Kidney (tissue), 14 donors: ENCODE results near the gene DCAF12. TPM values are rescaled to one million over a fixed set of nuclear protein-coding genes. Genes with fewer than 3 reads are reported as not detected.

Source experiments
- DNase-seq, 5 donors: peaks; one replicate each; pipeline ENCODE4 v3.0.0-alpha.2; 2013 to 2020
- FAIRE-seq: peaks from 2 replicates; lab custom pipeline; 2012; peaks lifted over from hg19 to GRCh38; lab: Jason Lieb, UNC
- H3K27ac ChIP-seq, 2 donors: one replicate each; pipeline ENCODE4 v1.7.0; 2013; ENCODE audit warnings: low read depth in 2 of 2, low read length in 2 of 2, inconsistent platforms in 1 of 2
- H3K27me3 ChIP-seq: one replicate; pipeline ENCODE4 v1.7.1; 2013; ENCODE audit warnings: low read length, inconsistent platforms; ENCODE audit not compliant: control insufficient read depth, insufficient read depth
- H3K36me3 ChIP-seq, 3 donors: one replicate each; pipeline versions ENCODE4 v1.7.0 to v1.7.1; 2013; ENCODE audit warnings: low read length in 3 of 3, control low read depth in 1 of 3, inconsistent platforms in 1 of 3; ENCODE audit not compliant: insufficient read depth in 3 of 3, control insufficient read depth in 2 of 3
- H3K4me1 ChIP-seq, 3 donors: one replicate each; pipeline versions ENCODE4 v1.7.0 to v1.7.1; 2013; ENCODE audit warnings: low read length in 3 of 3, inconsistent platforms in 1 of 3, low read depth in 1 of 3; ENCODE audit not compliant: control insufficient read depth in 2 of 3, insufficient read depth in 2 of 3
- H3K4me3 ChIP-seq, 3 donors: one replicate each; pipeline versions ENCODE4 v1.7.0 to v1.8.1; 2013; ENCODE audit warnings: low read length in 3 of 3, control low read depth in 1 of 3, inconsistent platforms in 1 of 3
- H3K9ac ChIP-seq, 3 donors: one replicate each; pipeline versions ENCODE4 v1.7.0 to v1.7.1; 2013; ENCODE audit warnings: low read length in 3 of 3, control low read depth in 1 of 3, inconsistent platforms in 1 of 3
- H3K9me3 ChIP-seq, 3 donors: one replicate each; pipeline versions ENCODE4 v1.7.0 to v1.7.1; 2013; ENCODE audit warnings: low read length in 3 of 3, control low read depth in 1 of 3, inconsistent platforms in 1 of 3; ENCODE audit not compliant: control insufficient read depth in 2 of 3, insufficient read depth in 1 of 3
- intact Hi-C: fragments of 100-400 bp; cut with DNase I; formaldehyde crosslinking; loops from one replicate; pipeline ENCODE4 v1.11.1; 2022
- polyA plus RNA-seq: library from polyadenylated mRNA; stranded (reverse); fragments of 350-450 nt; fragmentation: Illumina TruSeq; extraction: RNeasy Lipid Tissue Mini Kit (QIAGEN cat#74804); gene quantifications from one replicate; pipeline ENCODE4 v1.2.3, GENCODE V29; 2014; ENCODE audit warnings: low read depth, low replicate concordance; ENCODE audit not compliant: insufficient read depth
- total RNA-seq: library from RNA; stranded (reverse); fragmentation: NEBNext Ultra II Directional; extraction: Animal tissue kit (Norgen Biotek cat#: 25700); gene quantifications from one replicate; pipeline ENCODE4 v1.2.1, GENCODE V29; 2021
- TF ChIP-seq, protein P1 (sequence below): IDR thresholded peaks from 3 replicates; pipeline ENCODE4 v1.5.1; 2012; ENCODE audit warnings: mild to moderate bottlenecking, moderate library complexity, borderline replicate concordance; ENCODE audit not compliant: insufficient read depth; ENCODE audit errors: extremely low read depth
- donor health status: control.
- donor health status: control.
- donor health status: control.
- donor health status: control.
- donor health status: control.
- donor health status: DM: yes; HTN: yes; CAD: no.
- donor health status: Normal renal cell carcinoma (clear cell type).

The DCAF12 gene
- total and polyA plus RNA-seq, 2 donors from 2014 or later: 11.8 to 33.0 TPM

DNA sequence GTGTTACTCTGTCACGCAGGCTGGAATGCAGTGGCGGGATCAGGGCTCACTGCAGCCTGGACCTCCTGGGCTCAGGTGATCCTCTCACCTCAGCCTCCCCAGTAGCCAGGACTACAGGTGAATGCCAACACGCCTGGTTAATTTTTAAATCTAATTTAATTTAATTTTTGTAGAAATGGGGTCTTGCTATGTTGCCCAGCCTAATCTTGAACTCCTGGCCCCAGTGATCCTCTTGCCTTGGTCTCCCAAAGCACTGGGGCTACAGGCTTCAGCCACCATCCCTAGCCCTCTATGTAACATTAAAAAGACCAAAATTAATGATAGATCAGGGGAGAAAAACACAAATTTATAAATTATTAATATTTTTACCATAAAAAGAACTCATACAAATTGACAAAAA, 66.5 kb downstream of the DCAF12 start:
- Histone ChIP-seq H3K9ac (no peak overlapping the region), H3K27me3 (no peaks in the 10 kb centered on the region), H3K27ac (no peak overlapping the region), H3K4me1 (no peaks in the 10 kb centered on the region), H3K36me3 (no peaks in the 10 kb centered on the region), H3K9me3 (no peaks in the 10 kb centered on the region), H3K4me3 (no peak overlapping the region)
- FAIRE-seq (no peak), DNase-seq (peak in 1 of 5 donors; percentile 16)
- intact Hi-C loops: no loop called here
- TF ChIP-seq, protein P1, sequence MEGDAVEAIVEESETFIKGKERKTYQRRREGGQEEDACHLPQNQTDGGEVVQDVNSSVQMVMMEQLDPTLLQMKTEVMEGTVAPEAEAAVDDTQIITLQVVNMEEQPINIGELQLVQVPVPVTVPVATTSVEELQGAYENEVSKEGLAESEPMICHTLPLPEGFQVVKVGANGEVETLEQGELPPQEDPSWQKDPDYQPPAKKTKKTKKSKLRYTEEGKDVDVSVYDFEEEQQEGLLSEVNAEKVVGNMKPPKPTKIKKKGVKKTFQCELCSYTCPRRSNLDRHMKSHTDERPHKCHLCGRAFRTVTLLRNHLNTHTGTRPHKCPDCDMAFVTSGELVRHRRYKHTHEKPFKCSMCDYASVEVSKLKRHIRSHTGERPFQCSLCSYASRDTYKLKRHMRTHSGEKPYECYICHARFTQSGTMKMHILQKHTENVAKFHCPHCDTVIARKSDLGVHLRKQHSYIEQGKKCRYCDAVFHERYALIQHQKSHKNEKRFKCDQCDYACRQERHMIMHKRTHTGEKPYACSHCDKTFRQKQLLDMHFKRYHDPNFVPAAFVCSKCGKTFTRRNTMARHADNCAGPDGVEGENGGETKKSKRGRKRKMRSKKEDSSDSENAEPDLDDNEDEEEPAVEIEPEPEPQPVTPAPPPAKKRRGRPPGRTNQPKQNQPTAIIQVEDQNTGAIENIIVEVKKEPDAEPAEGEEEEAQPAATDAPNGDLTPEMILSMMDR: no peak

DNA sequence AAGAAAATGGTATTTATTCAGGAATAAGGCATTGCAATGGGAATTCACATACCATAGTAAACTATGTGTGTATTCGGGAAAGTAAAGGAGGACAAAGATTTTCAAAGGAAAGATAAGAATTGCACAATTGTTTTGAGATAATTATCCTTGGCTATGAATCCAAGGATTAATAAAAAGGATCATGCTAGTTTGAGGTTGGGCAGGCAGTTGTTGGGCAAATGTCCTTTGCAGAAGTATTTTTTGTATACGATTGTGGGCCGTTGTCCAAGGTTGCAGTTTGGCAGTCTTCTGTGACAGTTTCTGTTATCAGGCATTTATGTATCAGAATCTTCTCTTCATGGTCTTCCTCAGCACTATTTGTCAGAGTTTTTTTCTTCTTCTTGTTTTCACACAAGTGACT, 67.2 kb downstream of the DCAF12 start:
- FAIRE-seq: no peak

DNA sequence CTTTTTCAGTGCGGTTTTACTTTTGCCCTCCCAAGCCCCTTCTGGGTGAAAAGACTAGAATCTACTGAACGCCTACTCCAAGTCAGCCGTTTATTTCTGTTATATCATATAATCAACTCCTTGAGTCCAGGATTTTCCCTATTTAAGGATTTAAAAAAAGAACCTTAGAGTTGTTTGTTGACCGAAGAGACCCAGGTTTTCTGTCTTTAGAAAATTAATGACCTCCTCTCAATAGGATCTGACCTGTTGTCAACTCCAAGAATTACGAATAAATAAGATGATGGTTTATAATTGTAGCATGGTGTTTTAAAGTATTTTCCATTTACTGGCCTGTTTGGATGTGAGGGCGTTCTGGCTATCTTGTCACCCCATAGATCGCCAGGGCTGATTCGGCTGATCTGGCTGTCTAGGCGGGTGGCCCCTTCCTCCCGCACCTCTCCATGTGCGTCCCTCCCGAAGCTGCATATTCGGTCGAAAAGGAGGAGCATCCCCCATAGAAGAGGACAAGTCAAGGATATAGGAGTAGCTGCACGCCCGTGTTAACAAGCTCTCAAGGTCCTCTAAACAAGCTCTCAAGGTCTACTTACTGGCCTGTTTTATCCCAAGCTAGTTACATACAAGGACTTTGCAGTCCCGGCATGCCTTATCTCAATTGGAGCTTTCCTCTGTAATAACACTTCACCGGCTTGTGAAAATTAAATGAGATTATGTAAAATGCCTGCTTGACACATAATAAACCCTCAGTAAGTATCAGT, 76.7 kb downstream of the DCAF12 start:
- Histone ChIP-seq H3K27me3 (no peaks in the 10 kb centered on the region), H3K27ac (peak overlapping the region; percentile 97), H3K9me3 (no peaks in the 10 kb centered on the region), H3K36me3 (no peaks in the 10 kb centered on the region), H3K9ac (peak overlapping the region in 2 of 3 donors; percentile 93 to 99), H3K4me1 (peaks cover 7 to 18% (median 14%) of the 10 kb centered on the region in 3 donors), H3K4me3 (peak overlapping the region; percentile 93 to 99 (median 95))
- intact Hi-C loops: no loop called here
- TF ChIP-seq, protein P1: no peak
- DNase-seq (peak in 2 of 5 donors; percentile 22 to 60), FAIRE-seq (no peak)

More for the DNA sequence above, 67.2 kb downstream of the DCAF12 start:
- Histone ChIP-seq H3K27ac (no peak overlapping the region), H3K27me3 (no peaks in the 10 kb centered on the region), H3K36me3 (no peaks in the 10 kb centered on the region), H3K9ac (no peak overlapping the region), H3K9me3 (no peaks in the 10 kb centered on the region), H3K4me3 (no peak overlapping the region), H3K4me1 (no peaks in the 10 kb centered on the region)
- no peak for DNase-seq
- intact Hi-C loops: no loop called here
- TF ChIP-seq, protein P1: no peak
